OCI-LY1 (cell line): Measurements from ENCODE around the gene GSK3A.

Source experiments
- EZH2 ChIP-seq: fragments of 200-600 bp; sonication (generic), shearing (Covaris generic); IDR thresholded peaks from 2 replicates; pipeline ENCODE4 v1.8.0; 2017; ENCODE audit warnings: borderline replicate concordance, mixed run types, mild to moderate bottlenecking, antibody characterized with exemption, low read length, moderate library complexity, mixed read lengths
- TF ChIP-seq, protein P1 (sequence below): fragments of 200-600 bp; sonication (generic), shearing (Covaris generic); IDR thresholded peaks from 2 replicates; pipeline ENCODE4 v1.5.1; 2017; ENCODE audit warnings: mild to moderate bottlenecking, antibody characterized with exemption, low read length, moderate library complexity, mixed read lengths

DNA sequence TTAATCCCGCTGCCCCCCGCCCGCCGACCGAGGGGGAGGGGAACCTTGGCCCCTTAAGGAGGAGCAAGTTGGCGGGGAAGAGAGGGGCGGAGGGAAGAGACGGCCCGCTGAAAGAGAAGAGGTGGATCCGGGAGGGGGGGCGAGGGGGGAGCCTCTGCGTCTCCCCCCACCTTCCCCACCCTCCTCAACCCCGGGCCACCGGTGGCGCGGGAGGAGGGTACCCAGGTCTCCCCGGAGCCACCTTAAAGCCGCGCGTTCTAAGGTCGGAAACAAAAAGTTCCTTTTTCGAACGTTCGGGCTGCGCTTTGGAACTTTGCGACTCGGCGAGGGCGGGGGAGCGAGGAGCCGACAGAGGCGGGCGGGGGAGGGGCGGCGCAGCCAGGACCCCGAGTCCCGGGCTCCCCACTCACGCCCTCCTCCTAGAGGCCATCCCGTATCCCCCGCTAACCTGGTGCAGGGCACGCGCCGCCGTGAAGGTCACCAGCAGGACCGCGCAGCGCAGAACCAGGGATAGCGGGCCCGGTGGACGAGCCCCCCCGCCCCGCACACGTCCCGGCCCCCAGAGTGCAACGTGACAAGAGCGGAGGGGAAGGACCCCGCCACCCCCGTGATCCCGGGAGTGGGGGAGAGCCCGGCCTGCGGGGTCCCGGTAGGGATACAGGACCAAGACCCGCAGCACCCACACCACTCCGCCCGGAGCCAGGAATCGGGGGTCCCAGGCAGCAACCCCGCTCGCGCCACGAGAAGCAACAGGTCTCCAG is 11.9 kb upstream of the GSK3A start:
- TF ChIP-seq, protein P1, sequence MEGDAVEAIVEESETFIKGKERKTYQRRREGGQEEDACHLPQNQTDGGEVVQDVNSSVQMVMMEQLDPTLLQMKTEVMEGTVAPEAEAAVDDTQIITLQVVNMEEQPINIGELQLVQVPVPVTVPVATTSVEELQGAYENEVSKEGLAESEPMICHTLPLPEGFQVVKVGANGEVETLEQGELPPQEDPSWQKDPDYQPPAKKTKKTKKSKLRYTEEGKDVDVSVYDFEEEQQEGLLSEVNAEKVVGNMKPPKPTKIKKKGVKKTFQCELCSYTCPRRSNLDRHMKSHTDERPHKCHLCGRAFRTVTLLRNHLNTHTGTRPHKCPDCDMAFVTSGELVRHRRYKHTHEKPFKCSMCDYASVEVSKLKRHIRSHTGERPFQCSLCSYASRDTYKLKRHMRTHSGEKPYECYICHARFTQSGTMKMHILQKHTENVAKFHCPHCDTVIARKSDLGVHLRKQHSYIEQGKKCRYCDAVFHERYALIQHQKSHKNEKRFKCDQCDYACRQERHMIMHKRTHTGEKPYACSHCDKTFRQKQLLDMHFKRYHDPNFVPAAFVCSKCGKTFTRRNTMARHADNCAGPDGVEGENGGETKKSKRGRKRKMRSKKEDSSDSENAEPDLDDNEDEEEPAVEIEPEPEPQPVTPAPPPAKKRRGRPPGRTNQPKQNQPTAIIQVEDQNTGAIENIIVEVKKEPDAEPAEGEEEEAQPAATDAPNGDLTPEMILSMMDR = no peak
- no peak for TF ChIP-seq EZH2
